NCI-H774 (cell line): Measurements from ENCODE around the gene PHLDB3.
A peak's percentile ranks its signal among the peaks of the same experiment; 100 is the strongest.
"Not testable (repeated sequence)": the region's sequence is repeated elsewhere in the genome, so short reads cannot be mapped to it uniquely, and the experiment has no call there.

Source experiments
- DNase-seq: peaks from one replicate; lab custom pipeline; 2025; lab: John Stamatoyannopoulos, UW

The PHLDB3 gene

GRCh38 chr19:43504426-43505185, at the start of gene PHLDB3:
PHLDB3 (minus strand) TSS chr19:43504746; CDS start chr19:43504118, 628 bp downstream.
- DNase-seq: peak; percentile 53

DNA sequence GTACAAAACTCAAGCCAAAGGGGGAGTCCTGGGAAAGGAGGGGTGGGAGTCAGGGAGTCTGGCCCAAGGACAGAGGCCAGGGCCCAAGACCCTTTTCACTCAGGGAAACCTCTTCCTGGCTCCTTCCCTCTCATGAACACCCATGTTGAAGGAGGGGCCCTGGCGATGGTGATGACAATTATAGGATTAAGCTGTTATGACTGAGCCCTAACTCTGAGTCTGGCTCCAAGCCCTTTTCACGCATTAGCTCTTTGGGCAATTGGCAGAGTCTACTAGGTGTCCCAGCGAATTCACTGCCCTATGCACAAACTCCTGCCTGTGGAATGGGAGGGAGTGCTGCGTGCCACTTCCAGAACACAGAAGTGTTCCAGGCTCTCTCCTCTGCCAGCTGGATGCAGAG, 49.1 kb upstream of the PHLDB3 start:
- no peak for DNase-seq

- no peak for DNase-seq
Measured at GRCh38 chr19:43552616-43553015, 48.1 kb upstream of the PHLDB3 start.

- no peak for DNase-seq
Measured at GRCh38 chr19:43552198-43552450, 47.6 kb upstream of the PHLDB3 start.

DNA sequence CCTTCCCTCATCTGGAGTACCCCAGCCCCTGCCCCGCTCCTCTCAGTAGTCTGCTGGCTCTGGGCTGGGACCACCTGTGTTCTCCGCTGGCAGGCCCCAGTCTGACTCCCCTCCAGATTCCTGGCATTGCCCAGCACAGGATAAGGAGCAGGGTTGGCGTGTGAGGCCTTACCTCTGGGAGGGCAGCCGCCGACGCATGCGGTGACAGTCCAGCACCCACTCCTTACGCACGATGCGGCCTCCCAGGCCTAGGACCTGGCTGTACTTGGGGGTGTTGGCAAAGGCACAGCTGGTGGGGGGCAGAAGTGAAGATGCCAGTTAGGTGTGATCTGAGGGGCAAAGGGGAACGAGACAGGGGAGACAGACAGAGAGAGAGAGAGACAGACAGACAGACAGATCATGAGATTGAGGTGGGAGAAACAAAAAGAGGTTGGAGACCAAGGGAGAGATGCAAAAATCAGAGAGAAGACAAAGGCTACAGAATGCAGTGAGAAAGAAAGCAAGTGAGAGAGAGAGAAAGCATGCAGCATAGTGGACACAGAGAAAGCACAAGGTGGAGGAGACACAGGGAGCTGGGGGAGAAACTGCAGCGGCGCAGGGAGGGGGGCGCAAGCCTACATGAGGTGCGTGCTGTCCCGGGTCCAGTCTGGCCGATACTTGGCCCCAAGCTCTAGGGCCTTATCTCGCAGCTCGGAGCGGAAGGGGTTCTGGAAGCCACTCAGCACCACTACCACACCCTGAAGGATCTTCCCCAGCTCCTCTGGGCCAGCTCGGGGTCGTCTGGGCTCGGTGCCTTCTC, 47.1 kb upstream of the PHLDB3 start:
- no peak for DNase-seq

- no peak for DNase-seq
Measured at GRCh38 chr19:43548706-43549105, 44.2 kb upstream of the PHLDB3 start.

DNA sequence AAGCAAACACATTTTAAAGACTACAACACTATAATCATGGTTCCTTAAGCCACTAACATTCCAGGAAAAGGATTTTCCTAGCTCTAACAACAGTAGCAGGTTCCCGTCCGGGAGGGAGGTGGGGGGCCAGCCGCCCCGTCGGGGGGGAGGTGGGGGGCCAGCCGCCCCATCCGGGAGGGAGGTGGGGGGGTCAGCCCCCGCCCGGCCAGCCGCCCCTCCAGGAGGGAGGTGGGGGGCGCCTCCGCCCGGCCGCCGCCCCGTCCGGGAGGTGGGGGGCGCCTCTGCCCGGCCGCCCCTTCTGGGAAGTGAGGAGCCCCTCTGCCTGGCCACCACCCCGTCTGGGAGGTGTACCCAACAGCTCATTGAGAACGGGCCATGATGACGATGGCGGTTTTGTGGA, 43.4 kb upstream of the PHLDB3 start:
- DNase-seq: not testable (repeated sequence)

GRCh38 chr19:43546581-43546980, 42.0 kb upstream of the PHLDB3 start:
- DNase-seq: no peak

DNA sequence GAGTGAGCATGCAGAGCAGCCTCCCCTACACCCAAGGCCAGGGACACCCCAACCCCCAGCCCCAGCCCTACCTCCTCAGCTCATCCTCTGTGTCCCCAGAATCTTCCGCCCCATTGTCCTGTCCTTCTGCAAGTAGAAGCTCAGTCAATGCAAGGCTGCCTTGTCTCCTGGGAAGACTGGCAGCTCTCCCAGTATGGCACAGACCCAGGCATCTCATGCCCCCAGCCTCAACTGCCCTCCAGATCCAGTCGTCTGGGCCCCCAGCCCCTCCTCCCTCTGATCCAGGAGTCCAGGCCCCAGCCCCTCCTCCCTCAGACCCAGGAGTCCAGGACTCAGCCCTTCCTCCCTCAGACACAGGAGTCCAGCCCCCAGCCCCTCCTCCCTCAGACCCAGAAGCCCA, 41.4 kb upstream of the PHLDB3 start:
- no peak for DNase-seq

DNA sequence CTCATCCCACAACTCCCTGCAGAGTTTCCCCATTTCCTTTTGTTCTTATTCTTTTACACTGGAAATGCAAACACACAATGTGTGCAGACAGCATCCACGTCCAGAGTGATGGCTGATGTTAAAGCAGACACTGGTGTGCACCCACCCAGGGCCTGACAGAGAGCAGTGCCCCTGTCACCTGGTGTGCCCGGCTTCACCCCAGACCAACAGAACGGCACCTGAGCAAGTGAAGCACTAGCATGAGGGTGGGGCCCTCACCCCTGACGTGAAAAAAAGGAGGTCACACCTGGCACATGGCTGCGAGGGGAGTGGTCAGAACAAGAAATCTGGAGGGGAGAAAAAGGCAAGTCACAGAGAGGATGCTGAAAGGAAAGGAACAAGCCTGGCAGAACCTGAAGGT, 40.7 kb upstream of the PHLDB3 start:
- DNase-seq: no peak

DNA sequence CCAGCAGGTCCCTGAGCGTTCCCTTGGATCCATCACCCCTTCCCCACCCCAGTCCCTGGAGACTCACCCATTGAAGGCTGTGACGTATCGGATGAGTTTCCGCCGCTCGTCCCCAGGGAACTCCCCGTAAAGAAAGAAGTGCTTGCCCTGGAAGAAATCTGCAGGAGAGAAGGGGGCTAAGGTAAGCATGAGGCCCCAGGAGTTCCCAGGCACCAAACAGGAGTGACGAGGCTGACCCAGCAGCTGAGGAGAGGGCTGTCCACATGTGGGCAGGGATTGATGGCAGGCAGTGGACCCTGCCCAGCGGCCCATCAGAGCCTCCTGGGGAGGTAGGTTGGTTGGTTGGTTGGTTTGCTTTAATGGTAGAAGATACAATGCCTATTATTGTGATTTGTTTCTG, 39.5 kb upstream of the PHLDB3 start:
- DNase-seq: no peak

DNA sequence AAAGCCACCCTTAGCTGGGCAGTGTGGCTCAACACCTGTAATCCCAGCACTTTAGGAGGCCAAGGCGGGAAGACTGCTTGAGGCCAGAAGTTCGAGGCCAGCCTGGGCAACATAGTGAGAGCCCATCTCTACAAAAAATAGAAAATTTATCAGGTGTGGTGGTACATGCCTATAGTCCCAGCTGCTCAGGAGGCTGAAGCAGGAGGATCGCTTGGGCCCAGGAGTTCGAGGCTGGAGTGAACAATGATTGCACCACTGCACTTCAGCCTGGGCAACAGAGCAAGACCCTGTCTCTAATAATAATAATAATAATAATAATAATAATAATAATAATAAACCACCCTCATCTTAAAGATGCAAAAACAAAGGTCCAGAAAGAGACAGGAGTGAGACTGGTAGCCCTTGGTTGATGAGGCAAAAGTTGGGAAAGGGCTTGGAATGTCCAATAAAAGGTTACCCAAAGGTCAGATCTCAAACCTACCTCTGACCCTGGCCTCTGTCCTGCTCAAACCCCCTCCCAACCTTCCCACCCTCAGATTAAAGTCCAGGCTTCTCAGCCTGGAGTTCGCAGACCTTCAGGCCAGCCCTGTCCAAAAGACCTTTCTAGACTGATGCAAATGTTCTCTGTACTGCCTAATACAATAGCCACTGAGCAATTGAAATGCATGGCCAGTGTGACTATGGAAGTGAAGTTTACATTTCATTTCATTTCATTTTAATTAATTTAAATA, 37.5 kb upstream of the PHLDB3 start:
- DNase-seq: no peak

DNA sequence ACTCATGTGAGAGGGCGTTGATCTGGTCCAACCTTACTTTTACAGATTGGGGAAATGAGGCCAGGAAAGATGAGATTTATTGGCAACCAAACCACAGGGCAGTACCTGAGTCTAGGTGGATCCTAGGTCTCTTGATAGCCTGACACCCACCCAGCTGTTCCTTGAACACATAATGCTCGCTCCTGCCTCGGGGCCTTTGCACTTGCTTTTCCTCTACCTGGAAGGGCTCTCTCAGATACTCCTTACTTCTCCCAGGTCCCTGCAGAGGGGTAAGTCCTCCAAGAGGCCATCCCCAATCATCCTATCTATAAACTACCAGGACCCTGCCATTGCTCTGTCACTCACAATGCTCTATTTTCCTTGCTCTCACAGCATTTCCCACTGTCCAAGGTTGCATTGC, 35.8 kb upstream of the PHLDB3 start:
- no peak for DNase-seq

GRCh38 chr19:43538922-43539321, 34.4 kb upstream of the PHLDB3 start:
- DNase-seq: no peak

DNA sequence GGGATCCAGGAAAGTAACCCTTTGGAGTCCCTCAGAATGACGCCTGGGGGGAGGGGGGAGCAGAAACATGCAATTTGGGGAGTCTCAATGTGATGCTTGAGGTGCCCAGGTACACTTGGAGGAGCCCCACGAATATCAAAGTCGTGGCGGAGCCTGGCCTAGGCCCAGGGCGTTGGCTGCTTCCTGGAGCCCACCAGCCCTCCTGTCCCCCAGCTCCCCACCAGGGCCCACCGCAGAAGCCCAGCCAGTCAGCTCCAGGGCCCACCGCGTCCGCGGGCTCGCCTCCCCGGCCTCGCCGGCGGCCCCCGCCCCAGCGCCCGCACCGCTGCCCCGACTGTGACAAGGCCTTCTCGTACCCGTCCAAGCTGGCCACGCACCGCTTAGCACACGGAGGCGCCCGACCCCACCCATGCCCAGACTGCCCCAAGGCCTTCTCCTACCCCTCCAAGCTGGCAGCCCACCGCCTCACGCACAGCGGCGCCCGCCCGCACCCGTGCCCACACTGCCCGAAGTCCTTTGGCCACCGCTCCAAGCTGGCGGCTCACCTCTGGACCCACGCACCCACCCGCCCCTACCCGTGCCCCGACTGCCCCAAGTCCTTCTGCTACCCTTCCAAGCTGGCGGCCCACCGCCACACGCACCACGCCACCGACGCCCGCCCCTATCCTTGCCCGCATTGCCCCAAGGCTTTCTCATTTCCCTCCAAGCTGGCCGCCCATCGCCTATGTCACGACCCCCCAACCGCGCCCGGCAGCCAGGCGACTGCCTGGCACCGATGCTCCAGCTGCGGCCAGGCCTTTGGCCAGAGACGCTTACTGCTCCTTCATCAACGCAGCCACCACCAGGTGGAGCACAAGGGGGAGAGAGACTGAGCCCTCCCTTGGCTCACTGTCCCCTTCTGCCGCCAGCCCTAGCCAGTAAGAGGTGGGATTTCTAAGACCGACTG, 30.5 kb upstream of the PHLDB3 start:
- DNase-seq: no peak

GRCh38 chr19:43534305-43534815, 29.8 kb upstream of the PHLDB3 start:
- no peak for DNase-seq

- peak; percentile 98 for DNase-seq
Measured at GRCh38 chr19:43533546-43534304, 29.2 kb upstream of the PHLDB3 start.

- peak; percentile 96 for DNase-seq
Measured at GRCh38 chr19:43532962-43533545, 28.5 kb upstream of the PHLDB3 start, which contains the start of gene ZNF575. ZNF575 (plus strand) TSS chr19:43533188; CDS start chr19:43534423, 1,235 bp downstream.

DNA sequence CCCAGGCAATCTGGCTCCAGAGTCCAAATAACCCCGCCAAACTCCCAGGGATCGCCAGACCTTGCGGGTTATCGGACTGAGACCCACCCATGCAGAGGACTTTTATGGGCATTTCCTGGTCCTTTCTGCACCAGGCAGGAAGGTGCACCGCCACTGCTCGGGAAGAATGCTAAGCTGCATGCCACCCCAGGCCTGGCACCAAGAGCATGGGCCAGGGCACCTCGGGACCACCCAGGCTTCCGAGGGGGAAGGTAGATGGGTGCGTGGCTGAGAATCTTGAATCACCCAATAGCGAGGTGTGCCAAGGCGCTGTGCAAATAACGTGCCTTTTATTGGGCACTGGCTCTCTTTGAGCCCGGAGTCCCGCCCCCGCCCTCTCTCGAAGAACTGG, 28.0 kb upstream of the PHLDB3 start:
- peak; percentile 84 for DNase-seq

GRCh38 chr19:43527860-43528622, 23.5 kb upstream of the PHLDB3 start:
- peak; percentile 48 for DNase-seq
